Adipose tissue (tissue), 3 donors: ENCODE results near the gene PPP1CC. TPM values are rescaled to one million over a fixed set of nuclear protein-coding genes. Genes with fewer than 3 reads are reported as not detected.
"Not testable (repeated sequence)": the region's sequence is repeated elsewhere in the genome, so short reads cannot be mapped to it uniquely, and the experiment has no call there.

Source experiments
- H3K27ac ChIP-seq: one replicate; pipeline ENCODE4 v1.5.1; 2013; ENCODE audit warnings: low read depth, low read length
- WGBS, 3 donors: extraction: QIAGEN DNeasy Blood & Tissue Kit; methylation state at CpG; one replicate each; pipeline ENCODE4 v1.1.7; 2013; 5-methylcytosine and 5-hydroxymethylcytosine counted together
- polyA plus RNA-seq, 3 donors: library from polyadenylated mRNA; stranded (reverse); fragments of 200-250 nt; gene quantifications; one replicate each; pipeline ENCODE4 v1.2.3, GENCODE V29; 2013
- donor health status: healthy with polysubstance abuse.
- donor health status: Bipolar disorder and iron deficiency.
- donor health status: healthy.

Gene PPP1CC
- 10 to 100 TPM; 58.1 to 92.9 (median 59.2) TPM for polyA plus RNA-seq

DNA sequence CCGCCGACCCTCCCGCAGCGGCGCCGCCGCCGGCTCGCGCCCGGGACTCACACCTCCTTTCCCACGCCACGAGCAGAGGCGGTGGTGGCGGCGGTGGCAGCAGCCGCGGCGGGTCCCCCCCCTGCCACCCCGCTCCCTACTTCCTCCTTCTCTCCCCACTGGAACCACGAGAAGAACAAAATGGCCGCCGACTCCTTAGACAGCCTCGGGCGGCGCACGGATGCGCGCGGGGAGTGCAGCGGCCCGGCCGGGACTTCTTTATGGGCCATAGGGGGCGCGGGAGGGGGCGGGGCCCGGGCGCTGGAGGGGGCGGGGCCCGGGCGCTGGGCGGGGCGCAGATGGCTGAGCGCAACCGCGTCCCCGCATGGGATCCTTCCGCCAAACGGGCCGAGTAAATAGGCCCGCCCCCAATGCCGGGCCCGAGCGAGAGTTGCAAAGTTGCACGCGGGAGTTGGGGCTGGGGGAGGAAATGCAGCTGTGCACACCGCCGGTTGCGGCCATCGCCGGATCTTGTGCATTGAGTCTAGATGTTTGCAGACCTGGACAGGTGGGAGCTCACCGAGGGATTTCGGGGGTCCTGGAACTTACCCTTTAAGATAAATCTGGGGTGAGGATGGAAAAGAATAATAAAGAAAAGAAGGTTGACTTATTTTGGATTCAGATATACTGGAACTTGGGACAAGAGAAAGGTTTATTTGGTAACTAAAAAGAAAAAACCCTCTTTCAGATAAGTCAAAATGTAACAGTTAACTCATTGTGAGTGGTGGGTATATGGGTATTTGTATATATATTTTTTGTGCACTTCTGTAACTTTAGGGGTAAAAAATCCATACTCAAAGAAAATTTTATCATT, at the start of gene PPP1CC:
Gene PPP1CC (minus strand): TSS at position 174 of the 853 bp plus-strand sequence. CDS start 184 bp downstream, outside the sequence.
- WGBS, 3 donors: 0 to 1% (median 1%) methylated on average over 42 to 63 of the region's 63 CpGs
- H3K27ac ChIP-seq: peak within 1 kb of the TSS; percentile 51

- H3K27ac ChIP-seq: no peak overlapping the region
- WGBS, 3 donors: 87 to 93% (median 88%) methylated on average over 3 of the region's 3 CpGs
Observed at GRCh38 chr12:110791589-110791988, 48.9 kb upstream of the PPP1CC start.

GRCh38 chr12:110790301-110790700, 47.6 kb upstream of the PPP1CC start:
- H3K27ac ChIP-seq: no peak overlapping the region
- 43 to 70% (median 60%) methylated on average over 1 of the region's 1 CpG for WGBS, 3 donors

GRCh38 chr12:110786012-110786411, 43.3 kb upstream of the PPP1CC start:
- 79 to 97% (median 95%) methylated on average over 7 of the region's 7 CpGs for WGBS, 3 donors
- H3K27ac ChIP-seq: no peak overlapping the region

DNA sequence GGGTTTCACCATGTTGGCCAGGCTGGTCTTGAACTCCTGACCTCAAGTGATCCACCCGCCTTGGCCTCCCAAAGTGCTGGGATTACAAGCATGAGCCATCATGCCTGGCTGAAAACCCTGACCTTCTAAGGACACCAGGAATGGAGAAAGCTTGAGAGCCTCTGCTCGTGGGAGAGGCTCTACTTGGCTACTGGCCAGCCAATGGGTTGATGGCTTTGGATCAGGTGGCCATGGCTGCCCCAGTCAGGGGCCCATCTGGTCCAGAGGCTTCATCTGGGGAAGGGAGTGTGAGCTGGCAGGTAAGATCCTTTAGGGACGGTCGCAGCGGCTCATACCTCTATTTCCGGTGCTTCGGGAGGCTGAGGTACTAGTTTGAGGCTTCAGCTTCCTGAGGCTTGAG, 42.5 kb upstream of the PPP1CC start:
- WGBS, 3 donors: 83 to 91% (median 87%) methylated on average over 7 of the region's 7 CpGs

GRCh38 chr12:110782922-110783321, 40.2 kb upstream of the PPP1CC start:
- WGBS, 3 donors: 76 to 83% (median 80%) methylated on average over 8 of the region's 8 CpGs
- H3K27ac ChIP-seq: no peak overlapping the region

More for the DNA sequence above, 42.5 kb upstream of the PPP1CC start:
- H3K27ac ChIP-seq: no peak overlapping the region

DNA sequence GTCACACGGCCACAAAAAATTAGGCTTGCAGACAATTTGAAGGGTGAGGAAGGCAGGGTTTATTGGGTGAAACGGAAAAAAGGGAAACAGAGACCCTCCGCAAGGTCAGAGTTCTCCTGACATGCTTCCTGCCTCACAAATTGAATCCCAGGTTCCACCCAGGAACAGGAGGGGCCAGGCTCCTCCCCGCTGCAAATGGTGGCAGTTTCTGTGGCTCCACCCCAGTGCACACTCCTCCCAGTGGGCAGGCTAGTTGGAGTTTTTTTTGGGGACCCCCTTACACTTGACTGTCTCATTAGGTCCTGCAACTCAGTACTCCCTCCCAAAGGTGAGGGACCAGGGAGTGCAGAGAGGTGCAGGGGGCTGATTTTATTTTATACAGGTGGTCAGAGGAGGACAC, 39.4 kb upstream of the PPP1CC start:
- H3K27ac ChIP-seq: no peak overlapping the region
- 60 to 73% (median 66%) methylated on average over 4 of the region's 4 CpGs for WGBS, 3 donors

DNA sequence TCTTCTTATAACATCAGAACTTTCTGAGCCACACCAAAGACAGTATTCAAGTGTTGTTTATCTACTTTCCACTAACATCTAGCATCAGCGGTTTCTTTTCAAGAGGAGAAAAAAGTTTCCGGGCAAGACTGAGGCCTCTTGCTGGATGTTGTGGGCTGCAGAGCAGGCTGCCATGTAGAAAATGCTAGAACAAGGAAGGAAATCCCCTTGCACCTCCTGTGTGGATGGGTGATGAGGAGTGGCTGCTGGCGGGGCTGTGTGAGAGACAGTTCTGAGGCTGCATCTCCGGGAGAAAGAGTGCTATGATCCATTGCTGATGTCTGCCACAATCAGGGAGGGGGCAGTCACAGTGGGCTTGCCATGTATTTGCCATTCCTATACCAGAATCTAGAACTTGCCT, 37.8 kb upstream of the PPP1CC start:
- 57 to 69% (median 65%) methylated on average over 4 of the region's 4 CpGs for WGBS, 3 donors
- no peak overlapping the region for H3K27ac ChIP-seq

- H3K27ac ChIP-seq: no peak overlapping the region
- WGBS, 3 donors: 41 to 70% (median 43%) methylated on average over 7 of the region's 7 CpGs
Observed at GRCh38 chr12:110778833-110779577, 36.3 kb upstream of the PPP1CC start.

DNA sequence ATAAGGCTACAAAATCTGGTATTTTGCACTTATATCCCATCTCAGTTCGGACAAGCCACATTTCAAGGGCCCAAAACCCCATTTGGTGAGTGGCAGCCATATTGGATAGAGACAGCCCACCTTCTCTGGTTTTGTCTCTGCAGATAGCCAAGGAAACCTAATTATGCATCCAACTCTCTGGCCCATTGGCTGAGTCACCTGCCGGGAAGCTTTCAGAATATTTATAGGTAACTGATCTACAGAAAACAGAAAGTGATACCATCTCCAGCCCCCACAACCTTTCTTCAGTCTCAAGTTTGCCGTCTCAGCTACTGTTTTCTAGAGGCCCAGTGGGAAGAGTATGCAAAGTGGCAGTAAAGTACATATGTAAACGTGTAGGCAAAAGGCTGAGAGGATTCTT, 33.7 kb upstream of the PPP1CC start:
- 74 to 91% (median 84%) methylated on average over 4 of the region's 4 CpGs for WGBS, 3 donors
- H3K27ac ChIP-seq: no peak overlapping the region

- H3K27ac ChIP-seq: no peak overlapping the region
- WGBS, 3 donors: 73 to 88% (median 78%) methylated on average over 1 of the region's 1 CpG
Observed at GRCh38 chr12:110775997-110776396, 33.3 kb upstream of the PPP1CC start.

DNA sequence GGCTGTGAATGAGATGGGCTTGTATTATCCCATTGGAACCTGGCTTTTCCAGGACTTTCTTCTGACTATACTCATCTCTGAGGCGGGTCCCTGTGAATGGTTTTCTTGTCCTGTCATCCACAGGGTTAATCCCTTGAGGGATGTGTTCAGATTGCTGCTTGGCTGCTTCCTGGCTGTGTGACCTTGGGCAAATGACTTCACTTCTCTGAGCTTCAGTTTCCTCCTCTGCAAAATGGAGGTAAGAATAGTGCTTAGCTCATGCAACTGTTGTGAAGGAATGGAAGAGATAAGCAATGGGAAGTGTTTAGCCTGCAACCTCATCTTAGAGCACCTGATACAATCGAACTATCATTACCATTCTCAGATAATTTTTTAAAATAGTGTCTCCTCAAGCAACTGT, 32.1 kb upstream of the PPP1CC start:
- H3K27ac ChIP-seq: no peak overlapping the region
- 83 to 89% (median 84%) methylated on average over 2 of the region's 2 CpGs for WGBS, 3 donors

GRCh38 chr12:110768960-110769359, 26.3 kb upstream of the PPP1CC start:
- no peak overlapping the region for H3K27ac ChIP-seq
- 95 to 97% (median 96%) methylated on average over 5 of the region's 5 CpGs for WGBS, 3 donors

DNA sequence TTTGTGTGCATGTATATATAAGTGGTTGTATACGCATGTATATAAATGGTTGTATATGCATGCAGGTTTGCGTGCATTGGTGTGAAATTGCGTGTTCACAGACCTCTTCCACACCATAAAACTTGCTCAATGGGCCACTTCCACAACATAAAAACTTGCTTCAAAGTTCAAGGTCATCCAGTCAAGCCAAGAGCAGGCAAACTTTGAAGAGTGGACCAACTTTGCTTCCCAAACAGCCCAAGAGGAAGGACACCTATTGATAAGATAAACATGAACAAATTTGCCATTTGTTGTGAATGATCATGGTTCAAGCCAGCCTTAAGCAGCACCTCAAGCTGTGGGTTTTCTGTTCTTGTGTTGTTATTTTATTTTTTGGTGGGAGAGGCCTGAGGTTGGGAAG, 25.2 kb upstream of the PPP1CC start:
- H3K27ac ChIP-seq: no peak overlapping the region
- 95 to 96% (median 95%) methylated on average over 3 of the region's 3 CpGs for WGBS, 3 donors

GRCh38 chr12:110766311-110767154, 23.8 kb upstream of the PPP1CC start:
- H3K27ac ChIP-seq: no peak overlapping the region
- WGBS, 3 donors: 68 to 76% (median 71%) methylated on average over 7 of the region's 7 CpGs

DNA sequence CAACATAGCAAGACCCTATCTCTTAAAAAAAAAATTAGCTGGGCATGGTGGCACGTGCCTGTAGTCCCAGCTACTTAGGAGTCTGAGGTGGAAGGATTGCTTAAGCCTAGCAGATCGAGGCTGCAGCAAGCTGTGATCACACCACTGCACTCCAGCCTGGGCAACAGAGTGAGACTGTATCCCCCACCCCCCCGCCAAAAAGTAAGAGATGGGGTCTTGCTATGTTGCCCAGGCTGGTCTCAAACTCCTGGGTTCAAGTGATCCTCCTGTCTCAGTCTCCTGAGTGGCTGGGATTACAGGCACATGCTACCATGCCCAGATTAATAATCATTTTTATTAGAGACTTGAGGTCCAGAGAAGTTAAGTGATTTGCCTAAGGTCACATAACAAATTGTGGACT, 22.9 kb upstream of the PPP1CC start:
- 74 to 93% (median 87%) methylated on average over 3 of the region's 3 CpGs for WGBS, 3 donors
- not testable (repeated sequence) for H3K27ac ChIP-seq

DNA sequence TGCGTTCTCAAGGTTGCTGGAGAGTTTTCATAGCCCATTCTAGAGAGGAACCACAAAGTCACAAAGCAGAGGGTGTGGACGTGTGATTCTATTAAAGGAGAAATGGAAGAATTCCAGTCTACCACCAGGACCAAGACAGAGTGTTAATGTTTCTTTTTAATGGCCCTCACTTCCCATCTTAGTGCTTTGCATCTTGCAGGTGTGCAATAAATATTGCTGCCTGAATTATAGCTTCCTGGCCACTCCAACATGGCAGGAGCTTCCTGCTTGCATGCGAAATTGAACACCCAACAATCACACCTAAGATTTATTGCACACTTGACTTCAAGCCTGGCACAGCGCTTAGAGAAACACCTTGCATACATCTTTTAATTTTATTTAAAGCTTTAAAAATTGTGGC, 22.4 kb upstream of the PPP1CC start:
- 59 to 67% (median 61%) methylated on average over 4 of the region's 4 CpGs for WGBS, 3 donors
- H3K27ac ChIP-seq: no peak overlapping the region

GRCh38 chr12:110763583-110763982, 20.9 kb upstream of the PPP1CC start:
- WGBS, 3 donors: 69 to 83% (median 78%) methylated on average over 7 of the region's 7 CpGs
- no peak overlapping the region for H3K27ac ChIP-seq

DNA sequence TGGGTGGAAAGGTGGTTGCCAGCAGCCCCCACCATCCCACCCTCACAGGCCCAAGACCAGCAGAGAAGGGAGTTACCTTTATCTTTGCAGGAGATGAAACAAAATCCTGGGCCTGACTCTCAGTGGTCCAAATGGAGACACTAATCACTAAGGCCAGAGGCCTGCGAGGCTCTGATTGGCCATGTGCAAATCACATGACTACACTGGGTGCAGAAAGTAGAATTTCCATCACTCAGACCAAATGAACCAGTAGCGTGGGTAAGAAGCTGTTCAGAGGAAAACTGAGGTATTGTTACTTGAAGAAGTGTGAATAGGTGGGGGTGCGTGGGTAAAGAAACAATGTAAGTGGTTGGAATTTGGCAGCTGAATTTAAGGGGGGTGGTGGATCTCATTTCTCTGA, 20.2 kb upstream of the PPP1CC start:
- 83 to 93% (median 88%) methylated on average over 3 of the region's 3 CpGs for WGBS, 3 donors
- H3K27ac ChIP-seq: no peak overlapping the region
